Karpas-422 (cell line): ENCODE measurements around the gene CDCA5. TPM values are rescaled to one million over a fixed set of nuclear protein-coding genes. Genes with fewer than 3 reads are reported as not detected.

Experiments used
- small RNA-seq: library from RNA; depleted of rRNA; stranded (forward); fragments of <200 nt; gene quantifications from one replicate; pipeline ENCODE3, GENCODE V24; 2014
- total RNA-seq: library from RNA; depleted of rRNA; stranded (reverse); fragments of >200 nt; shearing (Covaris generic); gene quantifications from 2 replicates; pipeline ENCODE4 v1.2.3, GENCODE V29; 2014; ENCODE audit warnings: low replicate concordance; rRNA removed

The CDCA5 gene
- total RNA-seq, 1 experiment from 2014 or later, result 24.3 TPM

Small RNA genes within 50 kb of the gene (small RNA-seq; reads per million reads assigned to genes)
- gene SNX15, result not detected

Other genes starting within 250 kb of the CDCA5 start
- 0.15 and 0.22 TPM in 2 replicates for gene CDC42BPG, start 239.4 kb downstream of the CDCA5 start, total RNA-seq
- 30.8 and 77.3 TPM in 2 replicates for gene EHD1, start 205.4 kb downstream of the CDCA5 start, total RNA-seq
- gene ATG2A, start 166.8 kb downstream of the CDCA5 start, total RNA-seq, result 16.2 and 24.6 TPM in 2 replicates
- 1.8 and 7.5 TPM in 2 replicates for gene PPP2R5B, start 159.4 kb downstream of the CDCA5 start, total RNA-seq
- not detected in 2 replicates for gene GPHA2, start 148.1 kb downstream of the CDCA5 start, total RNA-seq
- gene MAJIN, start 111.9 kb downstream of the CDCA5 start, total RNA-seq, result not detected in 2 replicates
- 0.18 and 1.1 TPM in 2 replicates for gene BATF2, start 87.1 kb downstream of the CDCA5 start, total RNA-seq
- 28.9 and 44.4 TPM in 2 replicates for gene ARL2, start 69.9 kb downstream of the CDCA5 start, total RNA-seq
- gene SNX15, start 56.6 kb downstream of the CDCA5 start, total RNA-seq, result 14.2 and 17.6 TPM in 2 replicates
- gene SAC3D1, start 42.8 kb downstream of the CDCA5 start, total RNA-seq, result 1.9 and 11.9 TPM in 2 replicates
- not detected in 2 replicates for gene NAALADL1, start 25.5 kb downstream of the CDCA5 start, total RNA-seq
- gene ZFPL1, start 182 bp upstream of the CDCA5 start, total RNA-seq, result 19.0 and 40.7 TPM in 2 replicates
- 78.9 and 193 TPM in 2 replicates for gene VPS51, start 12.2 kb upstream of the CDCA5 start, total RNA-seq
- gene TM7SF2, start 27.8 kb upstream of the CDCA5 start, total RNA-seq, result 160 and 161 TPM in 2 replicates
- 11.3 and 18.0 TPM in 2 replicates for gene ZNHIT2, start 33.7 kb upstream of the CDCA5 start, total RNA-seq
- 662 and 1,340 TPM in 2 replicates for gene FAU, start 38.1 kb upstream of the CDCA5 start, total RNA-seq
- 44.5 and 65.8 TPM in 2 replicates for gene MRPL49, start 38.3 kb upstream of the CDCA5 start, total RNA-seq
- gene SYVN1, start 50.5 kb upstream of the CDCA5 start, total RNA-seq, result 73.6 and 118 TPM in 2 replicates
- gene SPDYC, start 86.2 kb upstream of the CDCA5 start, total RNA-seq, result not detected in 2 replicates
- gene CAPN1, start 97.9 kb upstream of the CDCA5 start, total RNA-seq, result 96.5 and 115 TPM in 2 replicates
- 13.2 and 19.0 TPM in 2 replicates for gene POLA2, start 177.9 kb upstream of the CDCA5 start, total RNA-seq
- 0.43 and 2.6 TPM in 2 replicates for gene CDC42EP2, start 230.8 kb upstream of the CDCA5 start, total RNA-seq
- gene DPF2, start 249.8 kb upstream of the CDCA5 start, total RNA-seq, result 34.0 and 44.5 TPM in 2 replicates